Small intestine (tissue), 7 donors: ENCODE data around the gene SLC47A2. TPM values are rescaled to one million over a fixed set of nuclear protein-coding genes. Genes with fewer than 3 reads are reported as not detected.
A peak's percentile ranks its signal among the peaks of the same experiment; 100 is the strongest.
"Not testable (repeated sequence)": the region's sequence is repeated elsewhere in the genome, so short reads cannot be mapped to it uniquely, and the experiment has no call there.

Source experiments
- DNase-seq, 2 donors: peaks; one replicate each; pipeline versions ENCODE4 v3.0.0 to v3.0.0-alpha.2; 2013
- FAIRE-seq: peaks from 2 replicates; lab custom pipeline; 2012; peaks lifted over from hg19 to GRCh38; lab: Jason Lieb, UNC
- H3K27ac ChIP-seq, 3 donors: one replicate each; pipeline ENCODE4 v1.5.1; 2013; ENCODE audit warnings: low read length in 2 of 3, mild to moderate bottlenecking in 2 of 3, control low read depth in 1 of 3, inconsistent platforms in 1 of 3, low read depth in 1 of 3, moderate library complexity in 1 of 3
- H3K27me3 ChIP-seq, 3 donors: one replicate each; pipeline ENCODE4 v1.6.1; 2013; ENCODE audit warnings: low read length in 3 of 3, inconsistent platforms in 1 of 3; ENCODE audit not compliant: control insufficient read depth in 3 of 3, insufficient read depth in 3 of 3
- H3K36me3 ChIP-seq, 3 donors: one replicate each; pipeline ENCODE4 v1.6.1; 2013; ENCODE audit warnings: low read length in 3 of 3, inconsistent platforms in 1 of 3, low read depth in 1 of 3, mild to moderate bottlenecking in 1 of 3, moderate library complexity in 1 of 3; ENCODE audit not compliant: control insufficient read depth in 3 of 3, insufficient read depth in 2 of 3
- H3K4me1 ChIP-seq, 3 donors: one replicate each; pipeline ENCODE4 v1.6.1; 2013; ENCODE audit warnings: low read length in 2 of 3, inconsistent platforms in 1 of 3, low read depth in 1 of 3, mild to moderate bottlenecking in 1 of 3, moderate library complexity in 1 of 3; ENCODE audit not compliant: control insufficient read depth in 3 of 3, insufficient read depth in 2 of 3
- H3K4me3 ChIP-seq, 3 donors: one replicate each; pipeline ENCODE4 v1.5.1; 2013; ENCODE audit warnings: low read length in 3 of 3, control low read depth in 1 of 3, inconsistent platforms in 1 of 3, low read depth in 1 of 3, mild to moderate bottlenecking in 1 of 3, moderate library complexity in 1 of 3
- H3K9me3 ChIP-seq, 2 donors: one replicate each; pipeline ENCODE4 v1.6.1; 2013; ENCODE audit warnings: low read depth in 1 of 2, low read length in 1 of 2; ENCODE audit not compliant: control insufficient read depth in 2 of 2, insufficient read depth in 1 of 2
- WGBS, 3 donors: extraction: QIAGEN DNeasy Blood & Tissue Kit; methylation state at CpG; one replicate each; pipeline ENCODE4 v1.1.7; 2013; 5-methylcytosine and 5-hydroxymethylcytosine counted together
- polyA plus RNA-seq, 4 donors: library from polyadenylated mRNA; stranded (reverse) in 3 of 4; unstranded in 1 of 4; fragments of 200-250 nt in 3 of 4; fragments of 120-200 nt in 1 of 4; gene quantifications; one replicate each; pipeline versions ENCODE4 v1.2.1 to v1.2.3, GENCODE V29; 2013
- donor health status: healthy with polysubstance abuse.
- donor health status: control.
- donor health status: control.
- donor health status: Bipolar disorder and iron deficiency.
- donor health status: healthy.

Gene SLC47A2
- polyA plus RNA-seq, 4 donors: 0.34 to 1.1 (median 0.54) TPM

DNA sequence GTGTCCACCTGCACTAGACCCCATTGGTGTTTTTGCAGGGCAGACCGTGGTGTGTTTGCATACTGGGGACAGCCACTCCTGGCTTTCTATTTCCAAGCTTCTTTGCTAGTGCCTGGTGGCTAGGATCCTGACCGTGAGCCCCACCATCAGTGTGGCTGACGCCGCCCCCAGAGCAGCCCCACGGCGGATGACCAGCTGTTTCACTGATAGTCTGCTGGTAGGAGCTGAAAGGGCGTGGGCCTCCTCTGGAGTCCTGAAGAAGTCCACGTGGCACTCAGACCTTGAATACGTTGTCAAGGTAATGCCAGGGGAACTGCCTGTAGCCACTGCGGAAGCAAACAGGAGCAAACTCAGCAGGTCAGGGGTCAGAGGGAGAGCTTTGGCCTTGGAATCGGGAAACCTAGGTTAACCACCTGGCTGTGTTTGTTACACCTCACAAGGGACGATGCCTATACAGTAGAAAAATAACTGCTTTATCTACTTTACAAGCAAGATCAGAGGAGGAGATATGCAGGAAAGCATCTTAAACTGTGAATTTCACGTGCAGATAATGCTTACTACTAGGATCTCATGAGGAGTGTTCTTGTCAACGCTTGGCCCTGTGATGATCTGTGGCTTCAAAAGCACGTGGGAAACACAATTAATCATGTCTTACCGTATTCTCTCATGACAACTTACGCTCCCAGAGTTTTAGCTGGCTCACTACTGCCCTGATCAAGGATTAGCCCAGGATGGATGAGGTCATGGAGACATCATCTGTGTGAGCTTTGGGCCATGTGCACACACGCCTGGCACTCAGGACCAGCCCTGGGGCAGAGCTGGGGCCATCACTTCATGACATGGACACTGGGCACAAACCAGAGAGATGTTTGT is 37.6 kb downstream of the SLC47A2 start:
- no peak overlapping the region for H3K27ac ChIP-seq
- FAIRE-seq (no peak), DNase-seq (no peak)
- H3K36me3 ChIP-seq: peaks cover under 1 to 38% (median 8%) of the 10 kb centered on the region in 3 donors
- no peak overlapping the region for H3K4me3 ChIP-seq
- no peaks in the 10 kb centered on the region for H3K9me3 ChIP-seq
- 85 to 89% (median 89%) methylated on average over 18 of the region's 18 CpGs for WGBS, 3 donors
- peaks cover 0 to 3% (median 0%) of the 10 kb centered on the region in 3 donors for H3K4me1 ChIP-seq
- no peaks in the 10 kb centered on the region for H3K27me3 ChIP-seq

DNA sequence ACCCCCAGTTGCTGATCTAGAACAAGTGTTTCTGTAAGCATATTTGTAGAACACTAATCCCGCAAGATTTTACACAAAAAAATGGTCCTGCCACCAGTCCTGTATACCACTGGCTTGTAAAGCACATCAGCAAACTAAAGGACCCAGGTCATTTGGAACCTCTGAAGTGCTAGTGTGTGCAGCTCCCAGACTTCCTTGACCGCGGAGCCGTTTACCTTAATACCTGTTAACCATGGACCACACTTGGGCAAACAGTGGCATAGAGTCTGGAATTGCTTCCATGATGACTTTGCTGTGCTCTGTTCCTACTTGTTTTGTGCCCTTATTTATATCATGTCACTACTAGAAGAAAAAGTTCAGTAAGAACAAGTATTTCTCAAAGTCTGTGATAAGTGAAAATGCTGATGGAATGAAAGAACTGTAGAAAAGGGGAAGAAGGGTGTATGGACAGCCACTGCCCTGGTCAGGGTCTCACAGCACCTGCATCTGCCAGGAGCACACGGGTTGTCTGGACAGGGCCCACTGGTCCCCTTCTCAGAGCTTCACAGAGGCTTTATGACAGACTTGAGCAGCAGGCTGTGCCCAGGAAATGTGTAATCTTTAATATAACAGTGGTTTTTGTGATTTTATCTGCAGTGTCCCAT is 38.5 kb downstream of the SLC47A2 start:
- H3K27me3 ChIP-seq: no peaks in the 10 kb centered on the region
- WGBS, 3 donors: 93 to 95% (median 94%) methylated on average over 5 of the region's 5 CpGs
- H3K9me3 ChIP-seq: no peaks in the 10 kb centered on the region
- no peak for DNase-seq
- H3K27ac ChIP-seq: no peak overlapping the region
- FAIRE-seq: no peak
- no peak overlapping the region for H3K4me3 ChIP-seq
- H3K36me3 ChIP-seq: peaks cover 2 to 38% (median 8%) of the 10 kb centered on the region in 3 donors
- peaks cover 0 to 9% (median 0%) of the 10 kb centered on the region in 3 donors for H3K4me1 ChIP-seq

DNA sequence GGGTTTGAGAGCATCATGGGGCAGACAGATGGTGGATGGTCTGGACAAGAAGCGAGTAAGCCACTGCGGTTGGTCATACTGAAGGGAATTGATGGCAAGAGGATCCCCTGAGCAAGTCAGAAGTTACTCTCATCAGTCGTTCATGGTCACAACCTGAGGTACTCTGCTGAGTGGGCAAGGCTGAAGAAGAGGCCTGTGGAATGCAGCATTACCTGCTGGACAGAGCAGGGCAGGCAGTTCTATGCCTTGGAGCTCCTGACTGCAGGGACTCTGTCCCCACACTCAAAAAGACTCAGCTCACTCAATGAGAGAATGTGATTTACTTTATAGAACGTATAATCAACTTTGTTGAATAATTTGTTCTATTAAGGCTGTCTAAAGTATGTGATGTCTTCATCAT is 39.5 kb downstream of the SLC47A2 start:
- 82 to 96% (median 93%) methylated on average over 4 of the region's 4 CpGs for WGBS, 3 donors
- H3K27ac ChIP-seq: no peak overlapping the region
- FAIRE-seq (no peak), DNase-seq (no peak)
- no peak overlapping the region for H3K4me3 ChIP-seq
- peaks cover 2 to 38% (median 8%) of the 10 kb centered on the region in 3 donors for H3K36me3 ChIP-seq
- H3K27me3 ChIP-seq: no peaks in the 10 kb centered on the region
- H3K4me1 ChIP-seq: peaks cover 0 to 11% (median under 1%) of the 10 kb centered on the region in 3 donors
- no peaks in the 10 kb centered on the region for H3K9me3 ChIP-seq

DNA sequence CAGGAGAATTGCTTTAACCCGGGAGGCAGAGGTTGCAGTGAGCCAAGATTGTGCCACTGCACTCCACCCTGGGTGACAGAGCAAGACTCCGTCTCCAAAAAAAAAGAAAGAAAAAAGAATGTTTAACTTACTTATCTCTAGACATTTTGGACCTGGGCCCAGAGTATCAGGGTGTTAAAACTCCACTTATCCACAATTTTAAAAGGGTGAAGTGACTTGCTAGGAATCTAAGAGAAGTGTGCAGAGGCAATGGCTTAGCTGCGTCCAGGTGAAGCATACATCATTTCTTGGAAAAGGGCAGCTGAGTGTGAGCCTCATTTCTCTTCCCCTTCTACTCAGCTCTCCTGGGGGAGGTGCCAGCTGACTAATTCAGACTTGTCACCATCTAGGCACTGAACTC is 42.8 kb downstream of the SLC47A2 start:
- Histone ChIP-seq H3K36me3 (peaks cover 2 to 38% (median 6%) of the 10 kb centered on the region in 3 donors), H3K4me3 (no peak overlapping the region), H3K9me3 (no peaks in the 10 kb centered on the region), H3K27me3 (no peaks in the 10 kb centered on the region), H3K4me1 (peaks cover 3 to 23% (median 4%) of the 10 kb centered on the region in 3 donors), H3K27ac (no peak overlapping the region)
- 42 to 76% (median 47%) methylated on average over 3 of the region's 3 CpGs for WGBS, 3 donors
- FAIRE-seq (no peak), DNase-seq (peak; percentile 43 to 53)

DNA sequence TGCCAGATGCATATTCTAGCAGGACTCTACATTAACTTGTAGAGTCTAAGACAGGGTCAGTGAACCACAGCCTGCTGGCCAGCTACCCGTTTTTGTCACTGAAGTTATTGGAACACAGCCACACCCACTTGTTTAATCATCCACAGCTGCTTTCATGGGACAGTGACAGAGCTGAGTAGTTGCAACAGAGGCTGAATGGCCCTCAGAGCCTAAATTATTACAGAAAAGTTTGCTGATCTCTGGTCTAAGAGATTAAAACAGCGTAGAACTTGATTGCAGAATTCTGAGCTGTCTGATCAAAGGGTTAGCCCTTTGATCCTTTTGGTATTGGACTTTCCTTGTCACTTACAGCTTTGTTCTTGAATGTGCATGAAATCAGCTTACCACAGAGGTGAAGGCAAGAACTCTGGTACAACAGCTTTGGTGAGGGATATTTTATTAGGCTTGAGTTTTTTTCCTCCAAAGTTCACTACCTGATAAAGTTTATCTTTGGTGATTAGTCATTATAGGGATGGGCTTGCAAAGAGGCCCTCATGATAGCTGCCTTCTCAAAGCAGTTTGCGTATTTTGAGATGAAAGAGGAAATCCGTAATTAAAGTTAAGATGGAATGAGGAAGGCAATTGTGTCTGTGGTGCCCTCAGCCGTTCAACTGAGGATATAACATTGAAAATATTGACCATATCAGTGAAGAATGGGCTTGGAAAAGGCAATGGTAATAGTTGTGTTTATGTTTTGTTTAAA is 44.2 kb downstream of the SLC47A2 start:
- Histone ChIP-seq H3K4me3 (no peak overlapping the region), H3K4me1 (peaks cover 3 to 23% (median 4%) of the 10 kb centered on the region in 3 donors), H3K27ac (peak overlapping the region; percentile 45 to 77 (median 68)), H3K27me3 (no peaks in the 10 kb centered on the region), H3K9me3 (no peaks in the 10 kb centered on the region), H3K36me3 (peaks cover 2 to 38% (median 6%) of the 10 kb centered on the region in 3 donors)
- FAIRE-seq (peak; percentile 95), DNase-seq (peak; percentile 88 to 96)
- 10 to 45% (median 28%) methylated on average over 5 of the region's 5 CpGs for WGBS, 3 donors

DNA sequence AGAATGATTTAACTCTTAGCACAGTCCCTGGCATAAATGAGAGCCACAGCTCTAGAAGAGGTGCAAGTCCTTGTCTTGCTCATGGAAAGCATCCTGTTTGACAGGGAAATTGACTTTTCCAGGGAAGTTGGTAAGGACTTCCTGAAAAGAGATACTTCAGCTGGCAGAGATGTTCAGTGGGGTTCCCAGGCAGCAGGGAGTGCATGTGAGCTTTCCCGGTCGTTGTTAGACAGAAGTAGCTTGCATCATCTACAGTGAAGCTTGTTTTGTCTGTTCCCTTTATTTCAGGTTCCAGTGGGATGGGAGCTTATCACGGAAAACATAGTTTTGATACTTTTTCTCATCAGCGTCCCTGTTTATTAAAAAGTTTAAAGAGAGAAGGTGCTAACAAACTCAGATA is 45.0 kb downstream of the SLC47A2 start:
- no peaks in the 10 kb centered on the region for H3K9me3 ChIP-seq
- FAIRE-seq (no peak), DNase-seq (peak in 1 of 2 donors; percentile 27)
- WGBS, 3 donors: 18 to 55% (median 35%) methylated on average over 4 of the region's 4 CpGs
- peaks cover 2 to 33% (median 6%) of the 10 kb centered on the region in 3 donors for H3K36me3 ChIP-seq
- peak overlapping the region; percentile 45 to 77 (median 65) for H3K27ac ChIP-seq
- no peaks in the 10 kb centered on the region for H3K27me3 ChIP-seq
- peaks cover 3 to 23% (median 4%) of the 10 kb centered on the region in 3 donors for H3K4me1 ChIP-seq
- no peak overlapping the region for H3K4me3 ChIP-seq

DNA sequence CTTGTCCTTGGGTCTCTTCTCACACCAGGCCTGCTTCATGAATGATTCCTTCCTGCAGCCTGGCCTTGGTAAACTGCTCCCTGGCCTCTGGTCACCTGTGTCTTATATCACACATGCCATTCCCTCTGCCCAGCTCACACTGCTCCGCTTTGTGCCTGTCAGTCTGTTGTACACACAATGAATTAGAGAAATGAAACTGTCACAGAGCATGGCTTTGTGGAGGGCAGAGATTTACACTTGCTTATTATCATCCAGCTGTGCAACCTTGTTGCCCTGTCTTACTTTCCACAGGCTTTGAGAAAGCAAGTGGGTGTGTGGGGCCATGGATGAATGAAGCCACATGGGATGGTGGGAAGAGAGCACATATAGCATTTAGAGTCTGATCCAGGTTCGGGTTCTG is 45.5 kb downstream of the SLC47A2 start:
- no peak for DNase-seq
- Histone ChIP-seq H3K4me1 (peaks cover 3 to 23% (median 4%) of the 10 kb centered on the region in 3 donors), H3K36me3 (peaks cover 2 to 29% (median 4%) of the 10 kb centered on the region in 3 donors), H3K4me3 (no peak overlapping the region), H3K27me3 (no peaks in the 10 kb centered on the region), H3K9me3 (no peaks in the 10 kb centered on the region), H3K27ac (peak overlapping the region in 2 of 3 donors; percentile 65 to 77)
- WGBS, 3 donors: 57 to 69% (median 68%) methylated on average over 2 of the region's 2 CpGs
- no peak for FAIRE-seq

DNA sequence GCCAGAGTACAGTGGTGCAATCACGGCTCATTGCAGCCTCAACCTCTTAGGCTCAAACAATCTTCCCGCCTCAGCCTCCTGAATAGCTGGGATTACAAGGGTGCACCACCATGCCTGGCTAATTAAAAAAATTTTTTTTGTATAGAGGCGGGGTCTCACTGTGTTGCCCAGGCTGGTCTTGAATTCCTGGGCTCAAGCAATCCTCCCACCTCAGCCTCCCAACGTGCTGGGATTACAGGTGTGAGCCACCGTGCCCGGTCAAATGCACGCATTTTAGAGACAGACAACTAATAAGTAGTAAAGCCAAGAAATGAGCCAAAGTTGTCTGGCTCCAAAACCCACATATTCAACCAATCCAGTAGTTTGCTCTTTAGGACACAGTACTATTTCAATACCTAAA is 46.7 kb downstream of the SLC47A2 start:
- not testable (repeated sequence) for H3K27ac ChIP-seq, FAIRE-seq, H3K4me3 ChIP-seq, DNase-seq, H3K9me3 ChIP-seq, H3K27me3 ChIP-seq
- WGBS, 3 donors: 96 to 97% (median 96%) methylated on average over 7 of the region's 7 CpGs
- peaks cover 2 to 33% (median 5%) of the 10 kb centered on the region in 3 donors for H3K36me3 ChIP-seq
- H3K4me1 ChIP-seq: peaks cover 3 to 21% (median 4%) of the 10 kb centered on the region in 3 donors
